ENCODE results near the gene CHD9.

DNA sequence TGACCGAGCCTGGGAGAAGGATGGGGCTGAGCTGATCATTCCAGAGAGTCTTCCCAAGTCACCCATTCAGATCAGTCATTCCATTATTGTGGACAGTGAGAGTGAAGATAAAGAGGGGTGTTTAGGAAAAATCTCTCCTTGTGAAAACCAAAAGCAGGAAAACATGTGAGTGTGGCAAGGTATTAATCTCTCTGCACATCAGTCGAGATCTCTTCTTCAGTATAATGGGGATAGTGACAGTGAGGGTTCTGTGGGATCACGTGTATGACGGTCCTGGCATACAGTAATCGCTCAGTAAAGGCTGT is 35.4 kb downstream of the CHD9 start:
- TF ChIP-seq, protein P1, sequence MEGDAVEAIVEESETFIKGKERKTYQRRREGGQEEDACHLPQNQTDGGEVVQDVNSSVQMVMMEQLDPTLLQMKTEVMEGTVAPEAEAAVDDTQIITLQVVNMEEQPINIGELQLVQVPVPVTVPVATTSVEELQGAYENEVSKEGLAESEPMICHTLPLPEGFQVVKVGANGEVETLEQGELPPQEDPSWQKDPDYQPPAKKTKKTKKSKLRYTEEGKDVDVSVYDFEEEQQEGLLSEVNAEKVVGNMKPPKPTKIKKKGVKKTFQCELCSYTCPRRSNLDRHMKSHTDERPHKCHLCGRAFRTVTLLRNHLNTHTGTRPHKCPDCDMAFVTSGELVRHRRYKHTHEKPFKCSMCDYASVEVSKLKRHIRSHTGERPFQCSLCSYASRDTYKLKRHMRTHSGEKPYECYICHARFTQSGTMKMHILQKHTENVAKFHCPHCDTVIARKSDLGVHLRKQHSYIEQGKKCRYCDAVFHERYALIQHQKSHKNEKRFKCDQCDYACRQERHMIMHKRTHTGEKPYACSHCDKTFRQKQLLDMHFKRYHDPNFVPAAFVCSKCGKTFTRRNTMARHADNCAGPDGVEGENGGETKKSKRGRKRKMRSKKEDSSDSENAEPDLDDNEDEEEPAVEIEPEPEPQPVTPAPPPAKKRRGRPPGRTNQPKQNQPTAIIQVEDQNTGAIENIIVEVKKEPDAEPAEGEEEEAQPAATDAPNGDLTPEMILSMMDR (IDR thresholded peaks at IDR 0.05; ENCODE audit: insufficient read depth, low read length, poor library complexity, severe bottlenecking), result no peak
- no peak for TF ChIP-seq EZH2phosphoT487 (conservative IDR thresholded peaks at IDR 0.05; ENCODE audit: low read length)
